ENCODE measurements around the gene MAP3K15.

The MAP3K15 gene, protein sequence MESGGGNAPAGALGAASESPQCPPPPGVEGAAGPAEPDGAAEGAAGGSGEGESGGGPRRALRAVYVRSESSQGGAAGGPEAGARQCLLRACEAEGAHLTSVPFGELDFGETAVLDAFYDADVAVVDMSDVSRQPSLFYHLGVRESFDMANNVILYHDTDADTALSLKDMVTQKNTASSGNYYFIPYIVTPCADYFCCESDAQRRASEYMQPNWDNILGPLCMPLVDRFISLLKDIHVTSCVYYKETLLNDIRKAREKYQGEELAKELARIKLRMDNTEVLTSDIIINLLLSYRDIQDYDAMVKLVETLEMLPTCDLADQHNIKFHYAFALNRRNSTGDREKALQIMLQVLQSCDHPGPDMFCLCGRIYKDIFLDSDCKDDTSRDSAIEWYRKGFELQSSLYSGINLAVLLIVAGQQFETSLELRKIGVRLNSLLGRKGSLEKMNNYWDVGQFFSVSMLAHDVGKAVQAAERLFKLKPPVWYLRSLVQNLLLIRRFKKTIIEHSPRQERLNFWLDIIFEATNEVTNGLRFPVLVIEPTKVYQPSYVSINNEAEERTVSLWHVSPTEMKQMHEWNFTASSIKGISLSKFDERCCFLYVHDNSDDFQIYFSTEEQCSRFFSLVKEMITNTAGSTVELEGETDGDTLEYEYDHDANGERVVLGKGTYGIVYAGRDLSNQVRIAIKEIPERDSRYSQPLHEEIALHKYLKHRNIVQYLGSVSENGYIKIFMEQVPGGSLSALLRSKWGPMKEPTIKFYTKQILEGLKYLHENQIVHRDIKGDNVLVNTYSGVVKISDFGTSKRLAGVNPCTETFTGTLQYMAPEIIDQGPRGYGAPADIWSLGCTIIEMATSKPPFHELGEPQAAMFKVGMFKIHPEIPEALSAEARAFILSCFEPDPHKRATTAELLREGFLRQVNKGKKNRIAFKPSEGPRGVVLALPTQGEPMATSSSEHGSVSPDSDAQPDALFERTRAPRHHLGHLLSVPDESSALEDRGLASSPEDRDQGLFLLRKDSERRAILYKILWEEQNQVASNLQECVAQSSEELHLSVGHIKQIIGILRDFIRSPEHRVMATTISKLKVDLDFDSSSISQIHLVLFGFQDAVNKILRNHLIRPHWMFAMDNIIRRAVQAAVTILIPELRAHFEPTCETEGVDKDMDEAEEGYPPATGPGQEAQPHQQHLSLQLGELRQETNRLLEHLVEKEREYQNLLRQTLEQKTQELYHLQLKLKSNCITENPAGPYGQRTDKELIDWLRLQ (N-terminal part only)

DNA sequence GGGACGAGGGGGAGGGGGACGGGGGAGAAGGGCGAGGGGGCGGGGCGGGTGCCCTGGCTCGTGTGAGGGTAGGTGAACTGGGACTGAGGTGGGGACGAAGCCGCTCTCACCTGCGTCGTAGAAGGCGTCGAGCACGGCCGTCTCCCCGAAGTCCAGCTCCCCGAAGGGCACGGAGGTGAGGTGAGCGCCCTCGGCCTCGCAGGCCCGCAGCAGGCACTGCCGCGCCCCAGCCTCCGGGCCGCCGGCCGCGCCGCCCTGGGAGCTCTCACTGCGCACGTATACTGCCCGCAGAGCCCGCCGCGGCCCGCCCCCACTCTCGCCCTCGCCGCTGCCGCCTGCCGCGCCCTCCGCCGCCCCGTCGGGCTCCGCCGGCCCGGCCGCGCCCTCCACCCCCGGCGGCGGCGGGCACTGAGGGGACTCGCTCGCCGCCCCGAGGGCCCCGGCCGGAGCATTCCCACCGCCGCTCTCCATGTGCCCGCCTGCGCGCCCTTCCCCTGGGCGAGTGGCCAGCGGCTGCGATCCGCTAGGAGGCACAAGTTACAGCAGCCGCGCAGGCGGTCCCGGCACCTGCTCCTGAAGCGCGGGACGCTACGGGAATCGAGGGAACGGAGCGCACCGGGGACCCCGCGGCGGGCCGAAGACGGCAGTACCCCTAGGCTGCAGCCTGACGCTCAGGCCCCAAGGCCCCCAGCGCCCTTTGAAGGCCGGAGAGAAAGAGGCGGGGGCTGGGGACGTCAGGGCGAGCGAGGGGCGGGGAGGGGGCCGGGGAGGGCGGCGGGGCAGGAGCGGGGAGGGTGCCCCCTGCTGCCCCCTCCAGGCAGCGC lies at the start of gene MAP3K15:
Gene MAP3K15 (minus strand): TSS at position 718 of the 824 bp plus-strand sequence. CDS start 247 bp downstream, at position 471.
- DNase-seq (ENCODE audit: low read depth in 1 of 2, low spot score in 1 of 2), result no peak

DNA sequence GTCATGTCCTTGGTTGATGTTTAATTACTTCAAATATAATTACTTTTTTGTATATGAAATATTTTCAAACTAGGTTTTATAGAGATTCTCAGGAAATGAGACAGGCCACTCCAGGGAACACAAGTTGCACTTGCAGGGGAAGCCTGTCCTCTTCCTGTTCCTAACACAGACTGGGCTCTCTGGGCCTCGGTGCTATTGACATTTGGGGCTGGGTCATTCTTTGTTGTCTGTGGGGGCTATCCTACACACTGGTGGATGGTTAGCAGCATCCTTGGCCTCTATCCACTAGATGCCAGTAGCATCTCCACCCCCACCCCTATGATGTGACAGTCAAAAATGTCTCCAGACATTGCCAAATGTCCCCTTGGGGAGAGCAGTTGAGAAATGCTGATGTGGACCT lies 49.3 kb upstream of the MAP3K15 start:
- no peak for DNase-seq (ENCODE audit: low read depth in 1 of 2, low spot score in 1 of 2)

DNA sequence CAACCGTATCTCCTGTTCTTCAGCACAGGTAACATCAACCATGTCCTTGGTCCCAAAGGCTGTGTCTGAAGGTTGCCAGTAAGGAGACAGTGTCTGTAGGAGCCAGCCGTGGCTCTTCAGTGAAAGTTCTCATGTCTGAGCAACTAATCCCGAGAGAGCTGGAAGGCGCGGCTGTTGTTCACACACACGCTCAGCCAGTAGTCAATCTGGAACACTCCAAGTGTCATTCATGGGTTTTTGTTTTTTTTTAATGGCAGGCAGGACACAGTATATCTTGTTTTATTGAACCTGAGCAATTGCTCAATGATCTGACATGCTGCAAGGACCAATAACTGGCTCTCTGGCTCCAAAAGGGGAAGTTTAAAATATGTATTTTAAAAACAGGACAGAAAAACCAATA lies 48.4 kb upstream of the MAP3K15 start:
- DNase-seq (ENCODE audit: low read depth in 1 of 2, low spot score in 1 of 2), result no peak

DNA sequence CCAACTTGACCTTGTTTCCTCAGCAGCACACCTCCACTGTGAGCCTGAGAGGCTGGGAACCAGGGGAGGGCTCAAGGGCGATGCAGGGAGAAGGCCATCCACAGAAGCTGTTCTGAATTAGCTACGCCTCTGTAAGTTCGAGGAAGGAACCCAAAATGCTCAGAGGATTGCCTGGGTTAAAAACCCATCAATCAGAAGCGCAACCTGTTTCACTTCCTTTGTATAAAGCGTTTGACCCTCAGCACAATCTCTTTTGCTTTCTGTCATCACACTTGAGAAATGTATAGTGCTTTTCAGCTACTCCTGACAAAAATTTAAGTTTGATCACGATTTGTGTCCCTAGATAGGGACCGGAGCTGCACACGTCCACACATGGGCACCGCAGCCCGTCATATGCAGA lies 48.0 kb upstream of the MAP3K15 start:
- DNase-seq (ENCODE audit: low read depth in 1 of 2, low spot score in 1 of 2), result no peak

DNA sequence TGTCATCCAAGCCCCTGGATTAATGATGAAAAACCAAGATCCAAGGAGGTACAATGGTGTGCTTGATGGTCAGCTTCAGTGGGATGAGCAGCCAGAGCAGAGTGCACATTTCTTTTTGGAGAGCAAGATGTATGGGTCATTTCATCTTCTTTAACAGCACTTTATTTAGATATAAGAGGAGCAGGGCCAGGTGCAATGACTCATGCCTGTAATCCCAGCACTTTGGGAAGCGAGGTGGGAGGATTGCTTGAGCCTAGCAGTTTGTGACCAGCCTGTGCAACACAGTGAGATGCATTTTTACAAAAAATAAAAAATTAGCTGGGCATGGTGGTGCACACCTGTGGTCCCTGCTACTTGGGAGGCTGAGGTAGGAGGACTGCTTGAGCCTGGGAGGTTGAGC lies 45.3 kb upstream of the MAP3K15 start:
- no peak for DNase-seq (ENCODE audit: low read depth in 1 of 2, low spot score in 1 of 2)

DNA sequence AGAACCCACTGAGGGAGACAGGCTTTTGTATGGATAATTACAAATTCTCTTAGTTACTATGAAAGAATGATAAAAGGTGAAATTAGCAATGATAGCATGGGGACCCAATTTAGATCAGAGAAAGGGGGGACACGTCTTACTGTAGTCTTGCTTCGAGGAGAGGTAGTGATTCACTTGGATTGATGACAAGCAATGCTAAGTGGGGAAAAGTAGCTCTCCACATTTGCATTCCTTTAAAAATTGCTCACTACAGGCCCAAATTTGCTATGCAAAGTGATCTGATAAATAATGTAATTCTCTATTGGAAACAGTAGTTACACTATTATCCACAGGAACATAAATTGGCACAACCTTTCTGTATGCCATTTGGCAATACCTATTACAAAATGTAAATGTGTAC lies 42.5 kb upstream of the MAP3K15 start:
- no peak for DNase-seq (ENCODE audit: low read depth in 1 of 2, low spot score in 1 of 2)

DNA sequence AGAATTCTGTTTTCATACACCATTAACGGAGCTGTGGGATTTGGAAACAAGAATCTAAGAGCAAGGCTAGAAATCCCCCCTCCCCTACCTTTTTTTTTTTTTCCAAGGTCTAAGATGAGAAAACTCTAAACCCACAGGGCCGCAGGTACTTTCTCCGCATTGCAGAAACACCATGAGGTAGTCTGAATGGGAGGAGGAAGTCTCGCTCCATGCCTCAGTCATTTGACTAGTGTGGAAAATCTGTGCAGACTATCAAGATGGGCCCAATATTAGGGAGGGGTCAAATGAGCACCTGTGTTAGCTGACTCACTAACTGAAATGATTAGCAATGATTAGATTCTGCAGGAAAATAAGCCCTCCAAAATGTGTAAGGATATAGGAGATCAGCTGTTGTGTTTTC lies 40.9 kb upstream of the MAP3K15 start:
- DNase-seq (ENCODE audit: low read depth in 1 of 2, low spot score in 1 of 2), result no peak

DNA sequence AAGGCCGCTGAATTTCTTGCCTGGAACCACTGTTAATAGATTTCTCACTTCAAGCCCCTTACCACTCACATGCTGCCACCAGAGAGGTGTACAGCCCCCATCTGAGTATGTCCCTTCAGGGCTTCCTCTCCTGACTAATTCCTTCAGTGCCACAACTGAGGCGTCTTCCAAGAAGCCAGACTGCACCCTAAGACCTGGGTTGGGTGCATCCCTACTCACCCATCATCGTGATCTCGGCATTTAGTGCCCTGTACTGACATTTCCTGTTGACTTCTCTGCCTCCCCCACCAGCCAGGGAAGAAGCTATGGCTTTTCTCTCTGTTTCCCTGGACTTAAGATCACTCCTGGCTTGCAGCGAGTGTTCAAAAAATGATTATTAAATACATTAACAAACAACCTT lies 40.4 kb upstream of the MAP3K15 start:
- no peak for DNase-seq (ENCODE audit: low read depth in 1 of 2, low spot score in 1 of 2)

DNA sequence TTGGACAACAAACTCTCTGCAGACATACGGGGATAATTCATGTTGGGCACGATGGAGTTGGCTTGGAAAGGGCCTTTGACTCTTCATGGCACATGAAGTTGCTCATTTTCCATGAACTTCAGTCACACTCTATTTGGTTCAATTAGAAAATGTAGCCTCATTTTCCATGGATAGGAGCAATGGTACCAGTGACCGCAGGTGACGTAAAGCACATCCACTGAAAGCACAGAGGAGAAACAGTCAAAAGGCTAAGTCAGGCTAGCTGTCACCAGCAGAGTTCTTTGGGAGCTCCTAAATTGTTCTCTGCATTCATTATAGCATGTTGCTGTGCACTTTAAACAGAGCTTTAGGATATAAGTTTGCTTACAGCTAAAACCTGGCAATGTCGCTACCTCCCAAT lies 39.9 kb upstream of the MAP3K15 start:
- no peak for DNase-seq (ENCODE audit: low read depth in 1 of 2, low spot score in 1 of 2)

DNA sequence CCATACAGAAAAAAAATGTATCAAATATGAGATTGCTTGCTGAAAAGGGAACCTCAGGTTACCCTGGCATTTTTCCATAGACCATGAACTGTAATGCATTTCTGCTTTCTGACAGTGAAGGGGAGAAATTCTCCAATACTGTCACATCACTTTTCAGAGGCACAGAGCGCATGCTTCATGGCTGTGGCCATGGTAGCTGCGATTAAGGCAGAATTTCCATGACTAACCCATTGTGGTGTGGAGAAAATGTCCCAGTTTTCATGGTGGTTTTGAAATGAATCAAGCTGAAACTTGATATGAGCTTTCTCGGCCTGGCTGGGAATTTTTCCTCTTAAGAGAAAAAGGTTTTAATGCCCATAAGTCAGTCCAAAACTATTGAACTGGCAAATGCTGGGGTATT lies 39.5 kb upstream of the MAP3K15 start:
- DNase-seq (ENCODE audit: low read depth in 1 of 2, low spot score in 1 of 2), result peak in 1 of 2 donors; percentile 40

DNA sequence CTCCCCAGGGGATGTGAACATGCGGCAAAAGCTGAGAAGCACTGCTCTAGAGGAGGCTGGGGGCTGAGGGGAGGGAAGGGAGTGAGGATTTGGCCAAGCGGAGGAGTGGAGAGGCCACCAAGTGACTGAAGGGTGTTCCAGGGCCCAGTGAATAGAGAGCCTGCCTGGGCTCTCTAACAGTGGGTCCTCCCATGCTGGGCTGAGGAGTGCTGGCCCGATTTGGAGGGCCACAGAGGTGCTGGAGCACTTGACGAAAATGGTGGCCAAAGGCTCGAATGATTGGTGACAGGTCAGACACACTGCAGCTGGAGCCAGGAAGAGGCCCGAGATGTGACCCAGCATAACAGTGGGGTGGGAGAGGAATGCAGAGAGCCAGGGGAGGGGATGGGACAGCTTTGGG lies 37.5 kb upstream of the MAP3K15 start:
- DNase-seq (ENCODE audit: low read depth in 1 of 2, low spot score in 1 of 2), result no peak

DNA sequence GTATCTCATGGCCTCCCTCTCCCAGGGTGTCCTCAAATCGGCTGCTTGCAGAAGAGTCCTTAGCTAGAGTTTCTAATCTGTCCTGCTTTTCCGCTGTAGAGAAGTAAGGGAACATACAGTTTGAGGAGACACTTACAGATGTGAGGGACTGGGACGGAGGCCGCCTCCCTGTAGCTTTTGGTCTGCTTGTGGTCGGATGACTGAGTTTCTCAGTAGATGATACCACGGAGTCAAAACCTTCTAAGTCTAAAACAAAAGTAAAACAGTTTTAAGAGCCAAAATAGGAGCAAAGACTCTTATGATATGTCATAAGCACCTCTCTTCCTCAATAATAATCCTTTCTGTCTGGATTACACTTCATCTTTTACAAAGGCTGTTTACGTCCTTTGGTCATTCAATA lies 34.5 kb upstream of the MAP3K15 start:
- DNase-seq (ENCODE audit: low read depth in 1 of 2, low spot score in 1 of 2), result no peak

DNA sequence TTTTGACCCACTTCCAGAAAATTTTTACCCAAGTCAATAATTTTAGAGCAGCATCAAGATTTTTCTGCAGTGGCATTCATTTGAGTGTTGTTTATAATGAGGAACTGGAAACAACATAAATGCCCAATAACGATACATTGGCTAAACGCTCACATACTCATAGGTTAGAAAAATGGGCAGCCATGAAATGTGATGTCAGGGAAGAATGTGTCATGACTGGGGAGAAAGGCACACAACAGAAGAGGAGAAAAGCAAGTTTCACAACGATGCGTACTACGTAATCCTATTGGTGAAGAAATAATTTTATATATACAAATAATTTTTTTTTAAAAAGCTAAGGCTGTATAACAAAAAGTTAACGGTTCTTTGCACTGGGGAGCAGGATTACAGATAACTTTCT lies 33.6 kb upstream of the MAP3K15 start:
- DNase-seq (ENCODE audit: low read depth in 1 of 2, low spot score in 1 of 2), result no peak

DNA sequence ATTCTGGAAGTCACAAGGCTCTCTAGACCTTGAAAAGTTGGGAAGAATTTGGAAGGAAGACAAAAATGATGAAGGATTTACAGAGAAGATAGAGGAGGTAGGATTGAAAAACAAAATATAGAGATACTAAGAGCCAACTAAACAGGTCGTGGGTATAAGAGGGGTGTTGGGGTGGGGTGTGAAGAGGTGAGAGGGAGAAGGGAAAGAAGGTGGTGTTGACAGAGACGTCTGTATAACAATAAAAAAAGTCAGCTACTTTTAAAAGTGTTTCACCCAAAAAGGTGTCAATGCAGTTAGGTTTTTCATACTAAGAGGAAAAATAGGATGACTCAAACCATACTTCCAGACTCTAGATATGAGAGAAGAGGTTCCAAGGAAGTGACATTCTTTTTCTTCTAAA lies 33.0 kb upstream of the MAP3K15 start:
- DNase-seq (ENCODE audit: low read depth in 1 of 2, low spot score in 1 of 2), result no peak

DNA sequence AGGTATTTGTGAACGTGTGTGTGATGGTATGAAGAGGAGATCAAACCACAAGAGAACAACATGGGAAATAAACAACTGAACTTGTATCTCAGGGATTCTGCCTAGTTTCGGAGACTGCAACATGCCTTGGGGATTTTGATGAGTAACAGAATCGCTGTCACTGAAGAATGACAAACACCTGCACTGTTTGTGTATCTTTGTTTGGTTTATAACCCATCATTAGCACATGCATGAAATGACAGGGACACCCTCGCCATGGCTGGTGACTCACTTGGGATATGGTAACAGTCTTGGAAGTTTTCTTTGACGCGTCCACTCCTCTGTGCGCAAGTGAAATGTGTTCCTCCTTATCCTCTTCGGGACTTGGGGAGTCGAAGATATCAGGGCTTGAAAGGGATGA lies 30.3 kb upstream of the MAP3K15 start:
- no peak for DNase-seq (ENCODE audit: low read depth in 1 of 2, low spot score in 1 of 2)

DNA sequence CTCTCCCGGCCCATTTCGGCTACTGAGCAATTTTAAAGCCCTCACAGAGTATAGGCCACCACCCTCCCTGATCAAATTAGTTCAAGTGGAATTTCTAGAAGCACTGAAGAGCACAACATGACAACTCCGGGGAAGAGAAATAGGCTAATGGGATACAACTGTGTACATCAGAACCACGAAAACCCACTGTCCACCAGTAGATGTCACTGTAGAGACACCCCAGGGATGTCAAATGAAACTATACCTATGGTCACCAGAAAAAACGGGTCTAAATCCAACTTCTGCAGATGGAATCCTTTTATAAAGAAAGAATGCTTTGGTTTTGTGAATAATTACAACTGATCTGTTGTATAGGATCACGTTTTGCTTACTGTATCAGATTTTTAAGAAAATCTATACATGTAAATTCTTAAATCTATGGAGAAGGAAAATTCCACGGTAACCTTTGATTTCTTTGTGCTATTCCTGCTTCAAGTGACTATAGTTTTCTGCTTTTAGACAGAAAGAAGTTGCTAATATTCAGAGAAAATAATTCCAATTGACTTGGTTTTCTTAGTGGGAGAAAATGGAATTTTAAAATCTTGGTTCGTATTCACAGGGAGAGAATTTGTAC lies 29.5 kb upstream of the MAP3K15 start:
- DNase-seq (ENCODE audit: low read depth in 1 of 2, low spot score in 1 of 2), result peak in 1 of 2 donors; percentile 33

DNA sequence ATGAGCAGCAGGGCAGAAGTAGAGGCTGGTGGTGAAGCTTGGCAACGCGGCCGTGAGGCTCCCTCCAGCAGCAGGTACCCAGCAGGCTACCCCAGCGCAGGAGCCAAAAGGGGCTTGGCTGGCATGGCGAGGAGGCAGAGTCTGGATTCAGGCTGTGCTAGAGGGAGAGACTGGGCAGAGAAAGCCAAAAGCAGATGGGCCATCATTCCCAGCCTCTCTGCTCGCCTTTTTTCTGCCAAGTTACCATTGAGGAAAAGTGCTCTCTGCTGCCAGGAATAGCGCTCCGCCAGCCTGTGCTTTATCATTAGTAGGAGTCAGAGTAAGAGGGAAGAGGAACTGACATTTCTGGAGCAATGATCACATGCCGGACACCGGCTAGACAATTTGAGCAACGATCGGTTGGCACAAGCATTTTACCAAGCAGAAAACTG lies 28.7 kb upstream of the MAP3K15 start:
- no peak for DNase-seq (ENCODE audit: low read depth in 1 of 2, low spot score in 1 of 2)

DNA sequence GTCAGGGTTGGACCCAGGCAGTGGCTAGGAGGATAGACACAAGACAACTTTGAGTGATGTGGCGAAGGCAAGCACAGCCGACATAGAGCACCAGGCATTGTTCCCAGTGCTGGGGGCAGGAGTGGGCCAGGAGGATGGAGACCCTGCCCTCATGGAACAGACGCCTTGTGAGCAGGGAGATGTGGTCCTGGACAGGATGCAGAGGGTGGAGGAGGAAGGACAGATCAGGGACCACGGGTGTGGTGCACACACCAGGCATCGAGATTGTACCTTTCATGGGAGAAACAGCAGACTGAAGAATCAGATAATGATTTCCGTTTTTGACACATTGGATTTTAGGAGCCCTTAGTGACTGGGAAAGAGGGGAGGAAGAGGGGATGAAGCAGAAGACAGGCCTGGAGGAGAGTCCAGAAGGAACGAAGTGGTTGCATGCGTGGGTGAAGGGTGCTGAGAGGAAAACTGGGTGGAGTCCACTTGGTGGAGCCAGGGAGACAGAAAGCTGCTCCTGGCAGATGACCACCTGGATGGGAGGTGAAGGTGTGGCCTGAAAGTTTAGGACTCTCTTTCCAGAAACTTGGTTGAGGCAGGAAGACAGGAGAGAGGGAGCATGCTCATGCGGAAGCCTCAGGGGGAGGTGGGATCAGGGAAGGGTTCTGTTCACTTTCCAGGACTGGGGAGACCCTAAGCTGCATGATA lies 27.9 kb upstream of the MAP3K15 start:
- DNase-seq (ENCODE audit: low read depth in 1 of 2, low spot score in 1 of 2), result no peak

DNA sequence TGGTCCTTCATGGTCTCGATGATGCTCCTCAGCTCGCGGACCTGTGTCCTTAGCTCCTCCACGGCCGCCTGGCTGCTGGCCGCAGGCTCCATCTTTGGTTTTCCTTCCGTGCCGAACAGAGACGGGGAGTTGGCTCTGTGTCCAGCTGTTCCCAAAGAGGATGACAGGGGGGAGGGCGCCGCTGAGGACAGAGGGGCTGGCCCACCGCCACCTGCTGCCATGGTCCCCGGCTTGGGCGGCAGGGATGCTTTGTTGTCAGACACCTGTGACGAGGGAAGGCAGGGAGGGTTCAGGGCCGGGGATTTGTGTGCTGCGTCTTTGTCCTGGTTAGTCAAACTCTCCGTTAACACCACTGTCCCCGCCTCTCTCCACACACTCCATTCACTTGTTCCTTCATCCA lies 26.6 kb upstream of the MAP3K15 start:
- DNase-seq (ENCODE audit: low read depth in 1 of 2, low spot score in 1 of 2), result no peak

DNA sequence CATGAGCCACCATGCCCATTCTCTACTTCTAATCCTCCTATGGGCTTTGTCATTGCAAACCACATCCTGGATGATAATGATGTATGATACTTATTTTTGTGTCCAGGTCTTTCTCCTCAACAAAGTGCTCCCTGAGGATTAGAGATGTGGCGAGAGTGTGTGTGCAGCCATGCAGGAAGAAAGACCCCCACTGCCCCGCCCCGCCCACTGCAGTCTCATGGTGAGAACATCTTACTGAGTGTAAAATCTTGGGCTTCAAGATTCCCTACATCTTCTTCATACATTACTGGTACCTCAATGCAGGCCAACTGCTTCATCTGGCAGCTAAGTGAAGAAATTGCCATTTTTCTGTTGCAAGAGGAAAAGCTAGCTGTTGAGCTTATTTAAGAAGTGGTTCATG lies 25.9 kb upstream of the MAP3K15 start:
- no peak for DNase-seq (ENCODE audit: low read depth in 1 of 2, low spot score in 1 of 2)

All from activated CD4-positive, alpha-beta T cell treated with anti-CD3 and anti-CD28 coated beads, Interleukin-2, amount 50 U/mL, for 24 hours (primary cell).